ENCODE data around the gene OR1D5. TPM values are rescaled to one million over a fixed set of nuclear protein-coding genes. Genes with fewer than 3 reads are reported as not detected.
"Not testable (repeated sequence)": the region's sequence is repeated elsewhere in the genome, so short reads cannot be mapped to it uniquely, and the experiment has no call there.

Gene OR1D5
- total and polyA plus RNA-seq, 4 donors, result not detected

DNA sequence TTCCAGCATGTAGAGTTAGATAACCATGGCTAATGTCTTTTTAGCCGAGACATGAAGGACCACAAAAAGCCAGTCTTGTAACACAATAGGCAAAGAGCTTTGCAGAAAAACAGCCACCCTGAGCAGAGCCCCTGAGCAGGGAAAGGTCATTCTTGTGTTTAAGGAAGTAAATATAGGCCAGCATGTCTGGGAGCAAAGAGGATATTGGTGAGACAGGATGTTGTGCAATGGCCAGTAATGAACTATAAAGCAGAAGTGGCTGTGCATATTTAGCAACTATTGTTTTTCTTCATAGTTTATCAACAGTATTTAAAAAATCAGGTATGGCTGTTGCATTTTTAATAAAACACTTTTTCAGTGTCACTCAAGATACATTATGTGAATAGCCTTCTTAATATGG lies 1.8 kb upstream of the OR1D5 start:
- peak in 1 of 2 donors; percentile 14 for TF ChIP-seq RXRA (IDR thresholded peaks at IDR 0.05)

GRCh38 chr17:3062824-3063377 lies 506 bp downstream of the OR1D5 start:
- not testable (repeated sequence) for H3K4me1 ChIP-seq (ENCODE audit: control insufficient read depth in 4 of 4, insufficient read depth in 4 of 4, low read length in 3 of 4); H3K36me3 ChIP-seq (ENCODE audit: control insufficient read depth in 4 of 4, insufficient read depth in 3 of 4, low read depth in 1 of 4, low read length in 3 of 4); H3K27me3 ChIP-seq (ENCODE audit: control insufficient read depth in 4 of 4, insufficient read depth in 4 of 4, low read length in 3 of 4); H3K9me3 ChIP-seq (ENCODE audit: control insufficient read depth in 4 of 4, low read length in 3 of 4); H3K27ac ChIP-seq (ENCODE audit: low read depth in 1 of 2, low read length in 2 of 2); H3K9ac ChIP-seq (ENCODE audit: low read depth in 1 of 2, low read length in 2 of 2); DNase-seq (ENCODE audit: low spot score); H3K4me3 ChIP-seq (ENCODE audit: low read depth in 1 of 3, low read length in 3 of 3)
- WGBS, result 82% methylated on average over 8 of the region's 8 CpGs

More for the DNA sequence above, 1.8 kb upstream of the OR1D5 start:
- not testable (repeated sequence) for H3K9me3 ChIP-seq (ENCODE audit: control insufficient read depth in 4 of 4, low read length in 3 of 4); H3K27ac ChIP-seq (ENCODE audit: low read depth in 1 of 2, low read length in 2 of 2); H3K4me1 ChIP-seq (ENCODE audit: control insufficient read depth in 4 of 4, insufficient read depth in 4 of 4, low read length in 3 of 4); H3K4me3 ChIP-seq (ENCODE audit: low read depth in 1 of 3, low read length in 3 of 3); H3K9ac ChIP-seq (ENCODE audit: low read depth in 1 of 2, low read length in 2 of 2); DNase-seq (ENCODE audit: low spot score); H3K27me3 ChIP-seq (ENCODE audit: control insufficient read depth in 4 of 4, insufficient read depth in 4 of 4, low read length in 3 of 4); H3K36me3 ChIP-seq (ENCODE audit: control insufficient read depth in 4 of 4, insufficient read depth in 3 of 4, low read depth in 1 of 4, low read length in 3 of 4)
- WGBS, result no CpG with 5 or more reads among the region's 1 CpG

DNA sequence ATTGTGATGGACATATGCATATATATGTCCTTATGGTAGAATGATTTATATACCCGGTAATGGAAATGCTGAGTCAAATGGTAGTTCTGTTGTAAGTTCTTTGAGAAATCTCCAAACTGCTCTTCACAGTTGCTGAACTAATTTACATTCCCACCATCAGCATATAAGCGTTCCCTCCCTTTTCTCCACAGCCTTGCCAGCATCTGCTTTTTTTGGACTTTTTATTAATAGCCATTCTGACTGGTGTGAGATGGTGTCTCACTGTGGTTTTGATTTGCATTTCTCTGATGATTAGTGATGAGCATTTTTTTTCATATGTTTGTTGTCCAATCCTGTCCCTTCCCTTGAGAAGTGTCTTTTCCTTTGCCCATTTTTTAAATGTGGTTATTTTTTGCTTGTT lies 8.5 kb downstream of the OR1D5 start:
- H3K9ac ChIP-seq (ENCODE audit: low read depth in 1 of 2, low read length in 2 of 2); H3K9me3 ChIP-seq (ENCODE audit: control insufficient read depth in 4 of 4, low read length in 3 of 4); H3K27ac ChIP-seq (ENCODE audit: low read depth in 1 of 2, low read length in 2 of 2); H3K4me3 ChIP-seq (ENCODE audit: low read depth in 1 of 3, low read length in 3 of 3); H3K4me1 ChIP-seq (ENCODE audit: control insufficient read depth in 4 of 4, insufficient read depth in 4 of 4, low read length in 3 of 4); DNase-seq (ENCODE audit: low spot score); H3K27me3 ChIP-seq (ENCODE audit: control insufficient read depth in 4 of 4, insufficient read depth in 4 of 4, low read length in 3 of 4); H3K36me3 ChIP-seq (ENCODE audit: control insufficient read depth in 4 of 4, insufficient read depth in 3 of 4, low read depth in 1 of 4, low read length in 3 of 4): not testable (repeated sequence)
- 93% methylated on average over 1 of the region's 2 CpGs for WGBS

DNA sequence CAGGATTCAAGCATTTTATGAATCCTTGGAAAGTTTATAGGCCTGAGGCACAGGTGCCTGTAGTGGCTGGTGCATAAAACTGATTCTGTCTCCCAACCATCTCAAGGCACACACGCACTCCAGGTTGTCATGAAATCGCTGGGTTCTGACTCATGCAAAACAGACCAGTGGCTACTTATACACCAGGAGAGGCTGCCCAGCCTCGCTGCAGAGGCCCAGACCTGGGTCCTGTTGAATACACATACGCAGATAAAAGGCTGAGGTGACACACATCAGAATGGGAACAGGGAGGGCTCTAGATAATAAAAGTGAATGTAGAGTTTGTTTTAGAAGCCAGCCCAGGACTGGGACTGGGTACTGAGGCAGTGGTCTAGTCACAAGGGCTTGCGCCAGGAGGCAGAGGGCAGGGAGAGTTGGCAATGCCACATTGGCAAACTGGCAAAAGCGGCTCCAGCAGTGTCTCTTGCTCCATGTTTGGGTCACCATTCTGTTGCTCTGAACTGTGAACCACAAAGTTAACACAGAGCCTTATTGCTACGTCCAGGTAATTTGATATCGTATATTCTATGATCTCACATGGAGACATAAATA lies 13.6 kb downstream of the OR1D5 start:
- H3K9me3 ChIP-seq (ENCODE audit: control insufficient read depth in 4 of 4, low read length in 3 of 4), result no peaks in the 10 kb centered on the region
- H3K36me3 ChIP-seq (ENCODE audit: control insufficient read depth in 4 of 4, insufficient read depth in 3 of 4, low read depth in 1 of 4, low read length in 3 of 4), result no peaks in the 10 kb centered on the region
- no peak overlapping the region for H3K4me3 ChIP-seq (ENCODE audit: low read depth in 1 of 3, low read length in 3 of 3)
- no peak for DNase-seq (ENCODE audit: low spot score)
- no peak overlapping the region for H3K9ac ChIP-seq (ENCODE audit: low read depth in 1 of 2, low read length in 2 of 2)
- H3K4me1 ChIP-seq (ENCODE audit: control insufficient read depth in 4 of 4, insufficient read depth in 4 of 4, low read length in 3 of 4), result peaks cover 0 to 11% (median 7%) of the 10 kb centered on the region in 4 donors
- no peak overlapping the region for H3K27ac ChIP-seq (ENCODE audit: low read depth in 1 of 2, low read length in 2 of 2)
- TF ChIP-seq FOXA1 (IDR thresholded peaks at IDR 0.05), result no peak
- no peak for TF ChIP-seq RXRA (IDR thresholded peaks at IDR 0.05)
- 94% methylated on average over 8 of the region's 8 CpGs for WGBS
- no peaks in the 10 kb centered on the region for H3K27me3 ChIP-seq (ENCODE audit: control insufficient read depth in 4 of 4, insufficient read depth in 4 of 4, low read length in 3 of 4)

- 2% methylated on average over 50 of the region's 50 CpGs for WGBS
- H3K27me3 ChIP-seq (ENCODE audit: control insufficient read depth in 4 of 4, insufficient read depth in 4 of 4, low read length in 3 of 4), result peaks cover 0 to 2% (median 0%) of the 10 kb centered on the region in 4 donors
- H3K36me3 ChIP-seq (ENCODE audit: control insufficient read depth in 4 of 4, insufficient read depth in 3 of 4, low read depth in 1 of 4, low read length in 3 of 4), result no peaks in the 10 kb centered on the region
- H3K4me3 ChIP-seq (ENCODE audit: low read depth in 1 of 3, low read length in 3 of 3), result peak overlapping the region; percentile 67 to 88 (median 79)
- H3K9ac ChIP-seq (ENCODE audit: low read depth in 1 of 2, low read length in 2 of 2), result peak overlapping the region in 1 of 2 donors; percentile 22
- DNase-seq (ENCODE audit: low spot score), result peak; percentile 89
- peak overlapping the region in 1 of 2 donors; percentile 37 for H3K27ac ChIP-seq (ENCODE audit: low read depth in 1 of 2, low read length in 2 of 2)
- peaks cover 0 to 5% (median 1%) of the 10 kb centered on the region in 4 donors for H3K9me3 ChIP-seq (ENCODE audit: control insufficient read depth in 4 of 4, low read length in 3 of 4)
- peaks cover 0 to 11% (median 7%) of the 10 kb centered on the region in 4 donors for H3K4me1 ChIP-seq (ENCODE audit: control insufficient read depth in 4 of 4, insufficient read depth in 4 of 4, low read length in 3 of 4)
- TF ChIP-seq FOXA2 (IDR thresholded peaks at IDR 0.05) (no peak), JUND (IDR thresholded peaks at IDR 0.05) (no peak), RXRA (IDR thresholded peaks at IDR 0.05) (peak in 1 of 2 donors; percentile 52), NR2F2 (IDR thresholded peaks at IDR 0.05) (no peak), GABPA (IDR thresholded peaks at IDR 0.05 in 1 of 2, conservative IDR thresholded peaks at IDR 0.05 in 1 of 2) (peak in 1 of 2 donors; percentile 74), FOXA1 (IDR thresholded peaks at IDR 0.05) (no peak), RAD21 (IDR thresholded peaks at IDR 0.05) (peak; percentile 97), SP1 (IDR thresholded peaks at IDR 0.05) (peak; percentile 96), EGR1 (IDR thresholded peaks at IDR 0.05; ENCODE audit: low read depth in 2 of 2) (no peak), YY1 (IDR thresholded peaks at IDR 0.05) (no peak), HNF4G (IDR thresholded peaks at IDR 0.05) (no peak)
- TF ChIP-seq, protein P1, sequence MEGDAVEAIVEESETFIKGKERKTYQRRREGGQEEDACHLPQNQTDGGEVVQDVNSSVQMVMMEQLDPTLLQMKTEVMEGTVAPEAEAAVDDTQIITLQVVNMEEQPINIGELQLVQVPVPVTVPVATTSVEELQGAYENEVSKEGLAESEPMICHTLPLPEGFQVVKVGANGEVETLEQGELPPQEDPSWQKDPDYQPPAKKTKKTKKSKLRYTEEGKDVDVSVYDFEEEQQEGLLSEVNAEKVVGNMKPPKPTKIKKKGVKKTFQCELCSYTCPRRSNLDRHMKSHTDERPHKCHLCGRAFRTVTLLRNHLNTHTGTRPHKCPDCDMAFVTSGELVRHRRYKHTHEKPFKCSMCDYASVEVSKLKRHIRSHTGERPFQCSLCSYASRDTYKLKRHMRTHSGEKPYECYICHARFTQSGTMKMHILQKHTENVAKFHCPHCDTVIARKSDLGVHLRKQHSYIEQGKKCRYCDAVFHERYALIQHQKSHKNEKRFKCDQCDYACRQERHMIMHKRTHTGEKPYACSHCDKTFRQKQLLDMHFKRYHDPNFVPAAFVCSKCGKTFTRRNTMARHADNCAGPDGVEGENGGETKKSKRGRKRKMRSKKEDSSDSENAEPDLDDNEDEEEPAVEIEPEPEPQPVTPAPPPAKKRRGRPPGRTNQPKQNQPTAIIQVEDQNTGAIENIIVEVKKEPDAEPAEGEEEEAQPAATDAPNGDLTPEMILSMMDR (IDR thresholded peaks at IDR 0.05; ENCODE audit: low read depth, low read length, missing input control), result peak; percentile 70
- TF ChIP-seq, protein P2, sequence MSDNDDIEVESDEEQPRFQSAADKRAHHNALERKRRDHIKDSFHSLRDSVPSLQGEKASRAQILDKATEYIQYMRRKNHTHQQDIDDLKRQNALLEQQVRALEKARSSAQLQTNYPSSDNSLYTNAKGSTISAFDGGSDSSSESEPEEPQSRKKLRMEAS (IDR thresholded peaks at IDR 0.05), result no peak
- TF ChIP-seq, protein P3, sequence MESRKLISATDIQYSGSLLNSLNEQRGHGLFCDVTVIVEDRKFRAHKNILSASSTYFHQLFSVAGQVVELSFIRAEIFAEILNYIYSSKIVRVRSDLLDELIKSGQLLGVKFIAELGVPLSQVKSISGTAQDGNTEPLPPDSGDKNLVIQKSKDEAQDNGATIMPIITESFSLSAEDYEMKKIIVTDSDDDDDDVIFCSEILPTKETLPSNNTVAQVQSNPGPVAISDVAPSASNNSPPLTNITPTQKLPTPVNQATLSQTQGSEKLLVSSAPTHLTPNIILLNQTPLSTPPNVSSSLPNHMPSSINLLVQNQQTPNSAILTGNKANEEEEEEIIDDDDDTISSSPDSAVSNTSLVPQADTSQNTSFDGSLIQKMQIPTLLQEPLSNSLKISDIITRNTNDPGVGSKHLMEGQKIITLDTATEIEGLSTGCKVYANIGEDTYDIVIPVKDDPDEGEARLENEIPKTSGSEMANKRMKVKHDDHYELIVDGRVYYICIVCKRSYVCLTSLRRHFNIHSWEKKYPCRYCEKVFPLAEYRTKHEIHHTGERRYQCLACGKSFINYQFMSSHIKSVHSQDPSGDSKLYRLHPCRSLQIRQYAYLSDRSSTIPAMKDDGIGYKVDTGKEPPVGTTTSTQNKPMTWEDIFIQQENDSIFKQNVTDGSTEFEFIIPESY (IDR thresholded peaks at IDR 0.05), result no peak
Observed at GRCh38 chr17:3048727-3049471, 14.5 kb downstream of the OR1D5 start.

Measured in liver (tissue), 9 donors.